ENCODE data around the gene CEP152.

CEP152 gene

GRCh38 chr15:48777645-48778330 is 33.1 kb downstream of the CEP152 start:
- no peak for DNase-seq (ENCODE audit: low read depth in 3 of 3, low spot score in 1 of 3)

- no peak for DNase-seq (ENCODE audit: low read depth in 3 of 3, low spot score in 1 of 3)
These were observed 35.3 kb downstream of the CEP152 start for GRCh38 chr15:48775546-48775945.

DNA sequence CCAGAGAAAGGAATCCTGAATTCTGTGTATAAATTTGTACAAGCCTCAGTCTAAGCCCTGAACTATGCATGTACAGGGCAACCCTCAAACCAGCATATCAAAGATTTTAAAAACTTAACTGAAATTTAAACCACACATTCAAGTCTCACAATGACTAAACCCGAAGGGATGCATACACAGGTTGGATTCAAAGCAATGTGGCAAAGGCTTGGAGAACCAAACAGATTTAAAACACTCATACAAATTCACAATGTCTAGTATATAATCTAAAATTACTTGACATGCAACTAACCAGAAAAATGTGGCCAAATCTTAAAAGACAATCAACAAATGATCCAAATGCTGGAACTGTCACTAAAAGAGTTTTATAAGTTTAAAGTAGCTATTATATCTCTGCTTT is 36.4 kb downstream of the CEP152 start:
- no peak for DNase-seq (ENCODE audit: low read depth in 3 of 3, low spot score in 1 of 3)

DNA sequence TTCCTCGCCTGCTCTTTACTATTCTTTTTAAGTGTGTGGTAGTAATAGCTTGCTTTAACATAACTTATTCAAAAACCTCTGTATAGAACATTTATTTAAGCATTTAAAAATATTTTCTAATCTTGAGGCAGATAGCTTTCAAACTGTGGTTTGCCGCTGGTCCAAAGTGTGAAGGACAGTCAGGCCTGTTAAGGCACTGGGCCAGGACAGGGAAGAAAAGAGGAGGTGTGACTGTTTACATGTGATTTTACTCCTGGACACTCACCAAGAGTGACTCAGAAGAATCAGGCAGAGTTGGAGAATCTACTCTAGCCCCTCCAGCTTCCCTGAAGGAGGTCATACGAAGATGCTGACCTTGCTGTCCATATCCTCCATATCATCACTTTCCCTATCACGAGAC is 44.7 kb downstream of the CEP152 start:
- DNase-seq (ENCODE audit: low read depth in 3 of 3, low spot score in 1 of 3): no peak

GRCh38 chr15:48765022-48765421 is 45.8 kb downstream of the CEP152 start:
- no peak for DNase-seq (ENCODE audit: low read depth in 3 of 3, low spot score in 1 of 3)

DNA sequence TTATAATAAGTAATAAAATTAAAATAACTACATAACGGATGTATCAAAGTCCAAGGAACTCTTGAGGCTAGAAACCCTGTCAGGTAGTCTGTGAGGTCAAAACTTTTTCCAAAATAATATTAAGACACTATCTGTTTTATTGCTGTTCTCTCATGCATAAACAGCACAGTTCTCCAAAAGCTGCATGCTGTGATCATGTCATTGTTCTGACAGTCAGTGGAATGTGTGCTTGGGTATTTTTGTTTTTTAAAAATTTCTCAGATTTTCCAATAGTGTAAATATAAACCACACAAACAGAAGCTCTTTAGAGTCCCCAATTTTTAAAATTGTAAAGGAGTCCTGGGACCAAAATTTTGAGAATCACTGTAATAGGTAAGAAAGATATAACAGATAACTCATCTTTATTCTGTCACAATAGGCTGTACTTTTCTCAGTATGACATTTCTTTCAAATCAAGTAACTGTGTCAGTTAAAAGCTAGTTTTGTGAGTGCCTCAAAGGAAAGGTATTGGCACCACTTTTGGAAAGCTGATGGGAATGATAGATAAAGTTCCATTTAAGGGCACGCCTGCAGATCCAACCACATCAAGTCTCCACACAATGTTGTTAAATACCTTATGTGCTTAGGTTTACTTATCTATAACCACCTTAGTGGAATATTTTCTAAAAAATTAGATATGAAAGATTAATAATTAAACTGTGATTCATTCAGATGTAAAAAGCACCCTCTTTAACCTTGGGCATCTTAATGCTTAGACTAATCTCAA is 49.3 kb downstream of the CEP152 start:
- no peak for DNase-seq (ENCODE audit: low read depth in 3 of 3, low spot score in 1 of 3)

- no peak for DNase-seq (ENCODE audit: low read depth in 3 of 3, low spot score in 1 of 3)
These were observed 50.9 kb downstream of the CEP152 start for GRCh38 chr15:48759921-48760320.

DNA sequence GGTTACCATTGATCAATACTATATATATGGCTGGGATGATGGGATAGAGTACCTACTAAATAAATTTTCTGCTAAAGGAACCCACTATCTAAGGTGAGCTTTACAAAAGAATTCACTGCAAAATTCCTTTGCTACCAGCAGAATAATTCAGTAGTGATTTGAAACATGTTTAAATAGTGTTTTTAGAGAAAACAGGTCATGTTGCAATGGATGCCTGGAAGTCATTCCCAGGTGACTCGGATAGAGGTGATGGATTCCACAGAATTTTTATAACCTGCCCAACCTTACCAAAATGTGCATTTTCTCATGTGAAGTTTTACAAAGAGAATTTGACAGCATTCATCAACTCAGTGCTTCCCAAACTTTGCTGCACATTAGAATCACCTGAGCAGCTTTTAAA is 53.2 kb downstream of the CEP152 start:
- DNase-seq (ENCODE audit: low read depth in 3 of 3, low spot score in 1 of 3): no peak

GRCh38 chr15:48754011-48754410 is 56.9 kb downstream of the CEP152 start:
- DNase-seq (ENCODE audit: low read depth in 3 of 3, low spot score in 1 of 3): no peak

DNA sequence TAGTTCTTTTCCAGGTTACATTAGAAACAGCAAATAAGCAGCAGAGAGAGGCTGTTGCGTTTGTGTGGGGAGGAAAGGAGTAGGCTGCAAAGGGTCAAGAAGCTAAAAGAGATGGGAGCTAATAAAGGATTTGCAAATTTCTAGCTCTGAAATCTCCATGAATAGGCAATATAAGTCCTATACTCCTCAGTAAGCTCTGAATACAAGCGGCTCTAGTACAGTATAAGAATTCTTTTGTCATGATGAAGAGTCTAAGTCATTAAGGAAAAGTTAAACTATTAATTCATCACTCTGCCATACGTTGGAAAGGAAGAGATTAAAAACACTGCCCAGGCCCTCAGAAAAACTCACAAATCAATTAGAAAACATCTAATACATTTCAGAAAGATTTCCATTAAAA is 59.3 kb downstream of the CEP152 start:
- no peak for DNase-seq (ENCODE audit: low read depth in 3 of 3, low spot score in 1 of 3)

GRCh38 chr15:48748535-48748934 is 62.3 kb downstream of the CEP152 start:
- no peak for DNase-seq (ENCODE audit: low read depth in 3 of 3, low spot score in 1 of 3)

DNA sequence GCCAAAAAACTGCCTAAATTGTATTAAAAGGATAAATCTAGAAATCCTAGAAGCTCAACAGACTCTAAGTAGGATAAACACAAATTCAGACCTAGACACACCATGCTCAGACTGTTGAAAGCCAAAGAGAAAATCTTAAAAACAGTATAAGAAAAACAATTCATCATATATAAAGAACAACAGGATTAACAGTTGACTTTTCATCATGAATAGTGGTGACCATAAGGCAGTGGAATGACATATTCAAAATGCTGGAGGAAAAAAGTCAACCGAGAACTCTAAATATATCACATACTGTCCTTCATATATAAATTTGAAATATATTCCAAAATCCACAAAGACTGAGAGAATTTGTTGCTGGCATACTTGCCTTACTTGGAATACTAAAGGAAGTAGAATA is 77.3 kb downstream of the CEP152 start:
- no peak for DNase-seq (ENCODE audit: low read depth in 3 of 3, low spot score in 1 of 3)

DNA sequence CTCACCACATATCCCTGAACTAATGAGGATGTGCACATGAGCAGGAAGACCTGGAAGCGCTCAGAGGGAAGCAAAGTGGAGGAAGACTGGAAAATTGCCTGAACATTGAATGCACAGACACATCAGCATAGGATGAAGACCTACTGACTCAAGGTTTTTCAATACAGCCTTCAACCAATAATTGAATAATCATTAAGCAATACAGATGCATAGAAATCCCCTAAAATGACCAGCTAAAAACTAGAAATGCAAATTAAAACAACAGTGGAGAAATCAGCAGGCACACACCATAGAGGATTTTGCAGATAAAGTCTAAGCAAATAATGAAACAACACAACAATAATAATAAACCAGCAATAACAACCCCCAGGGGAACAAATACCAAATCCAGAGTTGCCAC is 80.4 kb downstream of the CEP152 start:
- DNase-seq (ENCODE audit: low read depth in 3 of 3, low spot score in 1 of 3): no peak

- DNase-seq (ENCODE audit: low read depth in 3 of 3, low spot score in 1 of 3): no peak
These were observed 86.9 kb downstream of the CEP152 start for GRCh38 chr15:48723969-48724368.

DNA sequence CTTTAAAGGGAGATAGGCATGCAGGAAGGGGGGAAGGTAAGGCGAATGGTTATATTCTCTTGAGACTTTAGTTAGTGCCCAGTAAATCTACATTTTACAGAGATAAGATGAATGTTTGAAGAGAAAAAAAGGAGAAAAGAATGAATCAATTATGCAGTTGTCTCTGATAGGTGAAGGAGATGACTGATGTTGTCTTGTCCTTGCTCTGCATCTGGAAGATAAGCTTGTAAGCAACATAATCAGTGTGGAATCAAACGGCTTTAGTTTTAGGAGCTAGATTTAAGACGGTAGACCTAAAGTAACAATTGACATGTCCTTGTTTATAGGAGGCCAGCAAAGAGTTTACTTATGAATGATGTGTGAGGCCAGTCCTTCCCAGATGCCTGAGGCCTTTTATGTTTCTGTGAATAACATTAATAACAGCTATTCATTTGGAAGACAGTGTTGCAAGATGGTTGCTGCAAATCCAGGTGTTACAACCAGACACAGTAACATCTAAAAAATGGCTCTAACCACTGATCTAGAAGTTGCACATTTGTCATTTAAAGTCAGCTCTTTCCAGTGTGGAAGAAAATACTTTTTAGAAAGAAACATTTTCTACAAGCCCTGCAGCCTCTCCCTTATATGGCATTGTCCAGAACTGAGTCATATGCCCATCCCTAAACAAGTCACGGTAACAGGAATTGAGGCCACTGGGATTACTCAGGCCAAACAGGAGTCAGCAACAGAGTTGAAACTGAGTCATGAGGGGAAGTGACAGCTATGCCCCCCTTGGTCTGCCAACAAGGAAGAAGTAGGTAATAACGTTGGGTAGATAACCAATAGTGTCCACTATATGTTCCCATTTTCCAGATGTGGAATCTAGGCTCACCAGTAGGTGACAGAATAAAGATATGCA is 87.9 kb downstream of the CEP152 start:
- no peak for DNase-seq (ENCODE audit: low read depth in 3 of 3, low spot score in 1 of 3)

DNA sequence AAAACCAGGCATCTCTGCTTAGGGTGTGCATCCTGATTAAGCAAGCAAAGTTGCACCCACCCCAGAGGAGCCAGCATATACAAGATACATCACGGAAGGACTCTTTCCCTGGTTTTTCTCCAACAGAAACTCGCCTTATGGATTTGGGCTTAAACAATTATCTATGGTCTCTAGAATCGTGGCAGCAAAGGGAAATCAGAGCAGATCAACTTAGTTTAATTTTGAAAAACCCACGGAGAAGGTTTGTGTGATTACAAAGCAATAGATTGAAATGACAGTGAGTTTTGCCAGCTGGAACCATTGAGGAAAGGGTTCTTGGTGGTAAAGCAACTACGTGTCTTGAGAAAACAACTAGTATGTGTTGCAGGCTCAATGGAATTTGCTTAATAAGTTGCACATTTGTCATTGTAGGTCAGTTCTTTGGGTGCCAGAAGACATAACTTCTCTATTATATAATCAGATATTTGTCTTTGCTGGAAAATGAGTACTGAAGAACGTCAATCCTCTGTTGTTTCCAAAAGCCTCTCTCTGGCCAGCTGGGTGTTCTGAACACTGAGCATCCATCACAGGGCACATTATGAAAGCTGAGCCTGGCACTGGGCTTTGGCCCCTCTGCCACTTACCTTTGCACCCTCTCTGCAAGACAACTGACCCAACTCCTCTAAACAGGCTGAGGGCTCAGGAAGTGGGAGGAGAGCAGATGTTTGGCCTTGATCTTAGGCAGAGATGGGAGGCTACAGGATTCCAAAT is 89.6 kb downstream of the CEP152 start:
- DNase-seq (ENCODE audit: low read depth in 3 of 3, low spot score in 1 of 3): no peak

- DNase-seq (ENCODE audit: low read depth in 3 of 3, low spot score in 1 of 3): no peak
These were observed 90.2 kb downstream of the CEP152 start for GRCh38 chr15:48720646-48721045.

GRCh38 chr15:48719668-48720067 is 91.2 kb downstream of the CEP152 start:
- no peak for DNase-seq (ENCODE audit: low read depth in 3 of 3, low spot score in 1 of 3)

GRCh38 chr15:48718646-48719045 is 92.2 kb downstream of the CEP152 start:
- DNase-seq (ENCODE audit: low read depth in 3 of 3, low spot score in 1 of 3): no peak

GRCh38 chr15:48717458-48717857 is 93.4 kb downstream of the CEP152 start:
- DNase-seq (ENCODE audit: low read depth in 3 of 3, low spot score in 1 of 3): no peak

- DNase-seq (ENCODE audit: low read depth in 3 of 3, low spot score in 1 of 3): no peak
These were observed 98.3 kb downstream of the CEP152 start for GRCh38 chr15:48712546-48712945.

Measured in stimulated activated CD4-positive, alpha-beta T cell treated with anti-CD3 and anti-CD28 coated beads, TNF-alpha, amount 100 ng/mL, for 1 hour (primary cell).